ENCODE measurements around the gene TMEM131. TPM values are rescaled to one million over a fixed set of nuclear protein-coding genes. Genes with fewer than 3 reads are reported as not detected.

The TMEM131 gene
- total RNA-seq, 1 experiment from 2014 or later, result 29.2 TPM

DNA sequence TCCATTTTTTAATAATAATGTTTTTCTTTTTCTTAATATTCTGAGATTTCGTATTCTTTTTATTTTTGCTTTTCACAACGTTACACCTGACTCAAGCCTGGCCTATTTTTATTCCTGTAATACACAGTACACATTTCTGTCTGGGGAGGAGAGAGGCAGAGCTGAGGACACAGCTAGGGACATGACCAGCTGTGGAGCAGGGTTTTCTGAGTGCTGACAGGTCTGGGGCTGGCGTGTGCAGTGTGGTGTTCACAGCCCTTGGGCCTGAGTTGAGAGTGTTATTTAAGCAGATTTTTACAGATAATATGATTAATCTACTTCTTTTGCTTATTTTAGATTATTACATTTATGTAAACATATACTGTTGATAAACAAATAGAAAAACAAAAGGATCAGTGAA is 226.4 kb downstream of the TMEM131 start:
- no peak for TF ChIP-seq CTCF (IDR thresholded peaks at IDR 0.05; ENCODE audit: unreplicated experiment)
- Mint-ChIP-seq H3K27ac (ENCODE audit: unreplicated experiment) (no peak overlapping the region), H3K9me3 (ENCODE audit: low read depth, unreplicated experiment) (no peaks in the 10 kb centered on the region), H3K4me3 (ENCODE audit: low read depth, unreplicated experiment) (no peak overlapping the region), H3K36me3 (ENCODE audit: insufficient read depth, unreplicated experiment) (peaks cover 6% of the 10 kb centered on the region), H3K27me3 (ENCODE audit: unreplicated experiment) (no peaks in the 10 kb centered on the region), H3K4me1 (ENCODE audit: low read depth, unreplicated experiment) (no peaks in the 10 kb centered on the region)
- CTCF ChIA-PET, result no interaction called here
- intact Hi-C loops (cut with micrococcal nuclease; ENCODE audit: unreplicated experiment), result no loop called here
- no peak for DNase-seq
- no TSS peak for BruUV-seq (replicated peaks)

- Mint-ChIP-seq H3K4me3 (ENCODE audit: low read depth, unreplicated experiment) (no peak overlapping the region), H3K27ac (ENCODE audit: unreplicated experiment) (no peak overlapping the region), H3K4me1 (ENCODE audit: low read depth, unreplicated experiment) (no peaks in the 10 kb centered on the region), H3K9me3 (ENCODE audit: low read depth, unreplicated experiment) (no peaks in the 10 kb centered on the region), H3K27me3 (ENCODE audit: unreplicated experiment) (no peaks in the 10 kb centered on the region), H3K36me3 (ENCODE audit: insufficient read depth, unreplicated experiment) (no peaks in the 10 kb centered on the region)
- BruUV-seq (replicated peaks), result no TSS peak
- CTCF ChIA-PET, result no interaction called here
- DNase-seq, result no peak
- no peak for TF ChIP-seq CTCF (IDR thresholded peaks at IDR 0.05; ENCODE audit: unreplicated experiment)
- intact Hi-C loops (cut with micrococcal nuclease; ENCODE audit: unreplicated experiment), result no loop called here
Observed at GRCh38 chr2:97766567-97766966, 229.2 kb downstream of the TMEM131 start.

DNA sequence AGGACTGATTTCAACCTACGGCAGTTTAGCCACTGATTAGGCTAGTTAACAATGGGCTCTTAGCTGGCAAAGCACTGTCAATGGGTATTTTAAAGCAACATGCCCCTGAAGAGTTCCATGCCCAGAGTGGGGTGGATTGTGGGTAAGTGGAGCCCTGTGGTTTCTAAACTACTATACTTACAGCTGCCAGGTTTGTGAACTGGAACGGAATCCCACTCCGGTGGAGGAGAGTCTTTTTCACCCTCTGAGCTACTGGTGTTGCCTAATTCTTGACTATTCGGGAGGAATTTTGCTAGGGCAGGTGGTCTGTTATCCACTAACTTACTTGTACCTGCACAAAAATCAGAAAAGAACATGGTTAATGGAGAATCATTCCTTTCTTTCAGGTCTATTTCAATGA is 229.8 kb downstream of the TMEM131 start:
- no peak for TF ChIP-seq CTCF (IDR thresholded peaks at IDR 0.05; ENCODE audit: unreplicated experiment)
- no peak for DNase-seq
- intact Hi-C loops (cut with micrococcal nuclease; ENCODE audit: unreplicated experiment), result no loop called here
- Mint-ChIP-seq H3K36me3 (ENCODE audit: insufficient read depth, unreplicated experiment) (no peaks in the 10 kb centered on the region), H3K4me1 (ENCODE audit: low read depth, unreplicated experiment) (no peaks in the 10 kb centered on the region), H3K4me3 (ENCODE audit: low read depth, unreplicated experiment) (no peak overlapping the region), H3K9me3 (ENCODE audit: low read depth, unreplicated experiment) (no peaks in the 10 kb centered on the region), H3K27ac (ENCODE audit: unreplicated experiment) (no peak overlapping the region), H3K27me3 (ENCODE audit: unreplicated experiment) (no peaks in the 10 kb centered on the region)
- CTCF ChIA-PET, result interaction anchor here (0.6 kb wide), 1 partner anchor 38 kb away, joined by 3 read pairs; no protein-coding TSS in a partner anchor
- no TSS peak for BruUV-seq (replicated peaks)

- no peak for DNase-seq
- no peak overlapping the region for H3K27ac Mint-ChIP-seq (ENCODE audit: unreplicated experiment)
- no peaks in the 10 kb centered on the region for H3K9me3 Mint-ChIP-seq (ENCODE audit: low read depth, unreplicated experiment)
- H3K4me3 Mint-ChIP-seq (ENCODE audit: low read depth, unreplicated experiment), result no peak overlapping the region
- intact Hi-C loops (cut with micrococcal nuclease; ENCODE audit: unreplicated experiment), result no loop called here
- CTCF ChIA-PET, result no interaction called here
- TF ChIP-seq CTCF (IDR thresholded peaks at IDR 0.05; ENCODE audit: unreplicated experiment), result no peak
- H3K36me3 Mint-ChIP-seq (ENCODE audit: insufficient read depth, unreplicated experiment), result no peaks in the 10 kb centered on the region
- no peaks in the 10 kb centered on the region for H3K4me1 Mint-ChIP-seq (ENCODE audit: low read depth, unreplicated experiment)
- no peaks in the 10 kb centered on the region for H3K27me3 Mint-ChIP-seq (ENCODE audit: unreplicated experiment)
- BruUV-seq (replicated peaks), result no TSS peak
Observed at GRCh38 chr2:97764559-97765263, 231.0 kb downstream of the TMEM131 start.
